ENCODE measurements around the gene DCHS1. TPM values are rescaled to one million over a fixed set of nuclear protein-coding genes. Genes with fewer than 3 reads are reported as not detected.

The DCHS1 gene
- total RNA-seq, 2 donors from 2014 or later = 1.8 to 8.0 TPM

DNA sequence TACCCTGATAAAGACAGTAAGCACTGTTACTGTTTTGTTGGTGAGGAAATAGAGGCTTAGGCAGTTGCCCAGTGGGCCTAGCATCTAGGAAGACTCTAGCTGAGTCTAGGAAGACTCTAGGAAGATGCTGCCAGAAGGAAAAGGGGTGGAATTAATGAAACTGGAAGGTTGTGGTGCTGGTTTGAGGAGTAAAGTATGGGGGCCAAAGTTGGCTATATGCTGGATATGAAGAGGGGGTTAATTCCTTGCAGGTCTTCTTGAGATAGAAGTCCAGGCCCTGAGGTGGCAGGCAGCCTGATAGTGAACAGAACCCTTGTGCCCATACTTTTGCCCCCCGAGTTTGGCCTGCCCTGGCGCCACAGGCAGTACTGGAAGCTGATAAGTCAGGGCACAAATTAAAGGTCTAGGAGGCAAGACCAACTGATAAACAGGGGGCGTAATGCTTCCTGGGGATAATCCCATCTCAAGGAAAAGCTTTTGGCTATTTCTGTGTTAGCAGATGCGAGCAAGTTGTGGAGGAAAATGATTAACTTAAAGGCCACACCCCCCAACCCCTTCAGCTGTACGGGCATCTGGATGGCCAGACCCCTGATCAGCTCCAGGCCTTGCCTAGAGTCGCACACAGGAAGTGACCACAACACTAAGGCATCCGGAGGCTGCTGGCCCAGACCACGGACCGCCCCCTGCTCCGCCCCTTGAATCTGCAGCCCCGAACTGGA, 49.0 kb downstream of the DCHS1 start:
- peaks cover 4% of the 10 kb centered on the region for H3K36me3 Mint-ChIP-seq (ENCODE audit: low read depth)
- no peak overlapping the region for H3K4me3 Mint-ChIP-seq
- no peak for ATAC-seq
- H3K27me3 Mint-ChIP-seq = no peaks in the 10 kb centered on the region
- H3K4me1 Mint-ChIP-seq = peaks cover 37% of the 10 kb centered on the region
- peak in 1 of 3 donors; percentile 35 for DNase-seq
- no peak overlapping the region for H3K27ac Mint-ChIP-seq
- no peaks in the 10 kb centered on the region for H3K9me3 ChIP-seq (ENCODE audit: control insufficient read depth, low read length, poor library complexity, severe bottlenecking)

GRCh38 chr11:6604790-6605189, 50.8 kb downstream of the DCHS1 start:
- Mint-ChIP-seq H3K36me3 (ENCODE audit: low read depth) (peaks cover 3% of the 10 kb centered on the region), H3K4me3 (no peak overlapping the region), H3K27me3 (no peaks in the 10 kb centered on the region), H3K4me1 (peaks cover 30% of the 10 kb centered on the region), H3K27ac (no peak overlapping the region)
- DNase-seq = no peak
- no peaks in the 10 kb centered on the region for H3K9me3 ChIP-seq (ENCODE audit: control insufficient read depth, low read length, poor library complexity, severe bottlenecking)
- no peak for ATAC-seq

DNA sequence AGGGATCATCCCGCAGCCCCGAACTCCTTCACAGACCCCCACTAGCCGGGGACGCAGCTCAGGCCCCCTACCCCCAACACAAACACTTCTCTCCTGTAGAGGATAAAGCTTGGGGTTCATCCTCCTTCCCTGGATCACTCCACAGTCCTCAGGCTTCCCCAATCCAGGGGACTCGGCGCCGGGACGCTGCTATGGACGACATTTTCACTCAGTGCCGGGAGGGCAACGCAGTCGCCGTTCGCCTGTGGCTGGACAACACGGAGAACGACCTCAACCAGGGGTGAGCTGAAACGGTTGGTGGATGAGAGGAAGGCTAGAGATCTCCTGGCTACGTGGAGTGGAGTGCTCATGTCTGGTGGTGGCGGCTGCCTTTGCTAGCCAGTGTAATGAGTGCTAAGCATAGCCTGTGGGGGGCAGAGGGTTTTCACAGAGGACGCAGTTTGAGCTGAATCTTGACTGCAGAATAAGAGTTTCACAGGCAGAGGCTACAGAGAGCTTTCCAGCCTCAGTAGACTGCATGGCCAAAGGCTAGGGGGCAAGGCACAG, 51.5 kb downstream of the DCHS1 start:
- no peaks in the 10 kb centered on the region for H3K9me3 ChIP-seq (ENCODE audit: control insufficient read depth, low read length, poor library complexity, severe bottlenecking)
- no peaks in the 10 kb centered on the region for H3K27me3 Mint-ChIP-seq
- H3K36me3 Mint-ChIP-seq (ENCODE audit: low read depth) = peaks cover 6% of the 10 kb centered on the region
- H3K4me3 Mint-ChIP-seq = no peak overlapping the region
- ATAC-seq (peak; percentile 74), DNase-seq (peak in 2 of 3 donors; percentile 31 to 40)
- no peak overlapping the region for H3K27ac Mint-ChIP-seq
- peaks cover 35% of the 10 kb centered on the region for H3K4me1 Mint-ChIP-seq

DNA sequence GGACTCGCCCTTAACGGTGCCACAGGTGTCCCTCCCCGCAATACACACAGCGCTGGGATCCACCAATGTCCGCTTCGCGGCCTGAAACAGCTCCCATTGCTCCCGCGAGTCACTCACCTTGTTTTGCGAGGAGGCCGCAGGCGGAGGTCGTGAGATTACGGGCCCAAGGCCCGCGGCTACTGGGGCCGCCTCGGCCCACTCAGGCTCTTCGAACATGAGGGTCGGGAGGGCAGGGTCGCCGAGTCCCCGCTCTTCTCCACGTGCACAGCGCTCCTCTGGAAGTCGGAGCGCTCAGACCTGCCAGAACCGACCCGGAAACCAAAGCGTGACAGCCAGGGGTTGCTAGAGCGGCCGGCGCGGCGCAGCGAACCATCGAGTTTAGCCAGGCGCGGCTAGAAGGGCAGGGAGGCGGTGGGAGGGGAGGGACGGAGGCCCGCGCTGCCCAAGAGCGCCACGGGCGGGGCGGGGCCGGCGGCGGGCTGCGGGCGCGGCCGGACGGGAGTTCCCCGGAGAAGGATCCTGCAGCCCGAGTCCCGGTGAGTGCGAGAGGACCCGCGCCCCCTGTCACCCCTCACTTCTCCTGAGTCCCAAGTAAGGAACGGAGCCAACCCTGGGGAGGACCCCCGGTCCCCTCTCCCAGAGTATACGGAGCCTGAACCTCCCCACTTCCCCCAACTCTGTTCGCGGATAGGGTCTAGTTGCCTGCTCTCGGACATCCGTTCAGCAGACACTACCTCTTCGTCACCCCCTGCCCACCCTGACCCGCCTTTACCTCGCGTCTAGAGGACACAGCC, 52.1 kb downstream of the DCHS1 start, which contains the start of the genes ILK and RRP8:
ILK (plus strand) TSS at position 488 of the 794 bp plus-strand sequence. CDS start 498 bp downstream, outside the sequence.
RRP8 (minus strand) TSS at position 330 of the 794 bp plus-strand sequence; CDS start at position 216, 114 bp downstream.
- Mint-ChIP-seq H3K4me3 (no peak within 1 kb of the TSS), H3K27ac (no peak within 1 kb of the TSS), H3K36me3 (ENCODE audit: low read depth) (peaks cover 6% of the 10 kb centered on the region), H3K27me3 (no peaks in the 10 kb centered on the region), H3K4me1 (peaks cover 35% of the 10 kb centered on the region)
- peak; percentile 84 for ATAC-seq
- no peaks in the 10 kb centered on the region for H3K9me3 ChIP-seq (ENCODE audit: control insufficient read depth, low read length, poor library complexity, severe bottlenecking)
- peak; percentile 75 to 81 (median 75) for DNase-seq

DNA sequence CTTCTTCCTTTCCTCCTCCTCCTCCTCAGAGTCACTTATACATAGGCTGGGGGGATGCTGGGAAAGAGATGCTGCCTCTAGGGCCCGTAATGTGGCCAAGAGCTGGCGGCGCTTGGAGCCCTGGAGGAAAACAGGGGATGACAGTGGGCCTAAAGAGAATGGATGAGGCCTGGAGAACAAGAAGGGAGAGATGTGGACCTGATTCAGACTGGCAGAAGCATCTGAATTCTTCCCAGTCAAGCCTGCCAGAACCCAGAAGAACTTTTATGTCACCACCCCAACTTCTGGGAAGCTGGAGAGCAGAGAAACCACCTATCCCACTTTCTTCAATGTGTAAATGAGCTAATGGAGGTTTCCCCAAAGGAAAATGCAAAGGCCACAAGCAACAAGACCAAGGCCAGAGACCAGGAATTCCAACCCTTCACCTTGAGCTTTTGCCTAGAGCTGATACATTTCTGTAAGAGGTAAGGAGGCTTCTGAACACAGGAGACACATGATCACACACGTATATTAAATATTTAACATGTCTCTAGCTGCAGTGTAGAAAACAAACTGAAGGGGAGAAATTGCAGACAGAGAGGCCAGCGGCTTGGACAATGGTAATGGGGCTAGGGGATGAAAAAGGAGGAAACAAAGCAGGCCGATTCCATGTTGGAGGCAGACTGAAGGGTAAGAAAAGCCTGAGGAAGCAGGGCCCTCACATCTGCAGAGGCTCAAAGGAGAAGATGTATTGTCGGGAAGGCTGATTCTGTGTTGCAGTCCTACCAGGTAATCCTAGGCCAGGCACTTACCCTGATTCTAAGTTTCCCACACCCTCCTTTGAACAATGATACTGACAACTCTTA, 53.3 kb downstream of the DCHS1 start:
- no peaks in the 10 kb centered on the region for H3K27me3 Mint-ChIP-seq
- H3K36me3 Mint-ChIP-seq (ENCODE audit: low read depth) = peaks cover 14% of the 10 kb centered on the region
- ATAC-seq = no peak
- no peak overlapping the region for H3K4me3 Mint-ChIP-seq
- DNase-seq = no peak
- H3K9me3 ChIP-seq (ENCODE audit: control insufficient read depth, low read length, poor library complexity, severe bottlenecking) = no peaks in the 10 kb centered on the region
- peaks cover 40% of the 10 kb centered on the region for H3K4me1 Mint-ChIP-seq
- no peak overlapping the region for H3K27ac Mint-ChIP-seq

GRCh38 chr11:6601041-6601461, 54.6 kb downstream of the DCHS1 start:
- H3K9me3 ChIP-seq (ENCODE audit: control insufficient read depth, low read length, poor library complexity, severe bottlenecking) = no peaks in the 10 kb centered on the region
- ATAC-seq (no peak), DNase-seq (no peak)
- H3K4me1 Mint-ChIP-seq = peaks cover 36% of the 10 kb centered on the region
- peaks cover 16% of the 10 kb centered on the region for H3K36me3 Mint-ChIP-seq (ENCODE audit: low read depth)
- no peak overlapping the region for H3K4me3 Mint-ChIP-seq
- no peaks in the 10 kb centered on the region for H3K27me3 Mint-ChIP-seq
- H3K27ac Mint-ChIP-seq = no peak overlapping the region

GRCh38 chr11:6599881-6600390, 55.7 kb downstream of the DCHS1 start:
- ATAC-seq (no peak), DNase-seq (no peak)
- H3K27ac Mint-ChIP-seq = peak overlapping the region; percentile 29
- H3K9me3 ChIP-seq (ENCODE audit: control insufficient read depth, low read length, poor library complexity, severe bottlenecking) = no peaks in the 10 kb centered on the region
- H3K4me3 Mint-ChIP-seq = no peak overlapping the region
- peaks cover 17% of the 10 kb centered on the region for H3K36me3 Mint-ChIP-seq (ENCODE audit: low read depth)
- H3K27me3 Mint-ChIP-seq = no peaks in the 10 kb centered on the region
- peaks cover 38% of the 10 kb centered on the region for H3K4me1 Mint-ChIP-seq

DNA sequence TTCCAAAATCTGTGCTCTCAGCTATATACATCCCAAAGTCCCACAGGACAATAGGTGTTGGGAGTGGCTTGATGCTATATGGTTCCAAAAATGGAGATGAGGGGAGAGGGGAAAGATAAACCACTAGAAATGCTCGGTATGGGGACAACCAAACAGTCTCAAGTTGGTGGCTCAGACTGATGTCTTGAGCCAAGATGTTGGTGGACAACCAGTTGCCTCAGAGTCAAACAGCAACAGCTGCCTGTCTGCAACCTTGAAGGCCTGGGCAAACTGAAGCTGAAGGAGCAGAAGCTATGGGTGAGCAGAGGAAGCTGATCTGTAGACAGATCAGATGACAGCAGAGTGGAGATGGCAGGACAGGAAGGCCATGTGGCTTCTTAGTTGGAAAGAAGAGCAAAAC, 56.2 kb downstream of the DCHS1 start:
- Mint-ChIP-seq H3K27me3 (no peaks in the 10 kb centered on the region), H3K36me3 (ENCODE audit: low read depth) (peaks cover 17% of the 10 kb centered on the region), H3K27ac (peak overlapping the region; percentile 29), H3K4me1 (peaks cover 39% of the 10 kb centered on the region), H3K4me3 (no peak overlapping the region)
- DNase-seq (no peak), ATAC-seq (no peak)
- H3K9me3 ChIP-seq (ENCODE audit: control insufficient read depth, low read length, poor library complexity, severe bottlenecking) = no peaks in the 10 kb centered on the region

- DNase-seq (no peak), ATAC-seq (no peak)
- Mint-ChIP-seq H3K4me3 (no peak overlapping the region), H3K27ac (peak overlapping the region; percentile 68), H3K36me3 (ENCODE audit: low read depth) (peaks cover 17% of the 10 kb centered on the region), H3K27me3 (no peaks in the 10 kb centered on the region), H3K4me1 (peaks cover 47% of the 10 kb centered on the region)
- H3K9me3 ChIP-seq (ENCODE audit: control insufficient read depth, low read length, poor library complexity, severe bottlenecking) = no peaks in the 10 kb centered on the region
Observed at GRCh38 chr11:6598555-6598954, 57.1 kb downstream of the DCHS1 start.

DNA sequence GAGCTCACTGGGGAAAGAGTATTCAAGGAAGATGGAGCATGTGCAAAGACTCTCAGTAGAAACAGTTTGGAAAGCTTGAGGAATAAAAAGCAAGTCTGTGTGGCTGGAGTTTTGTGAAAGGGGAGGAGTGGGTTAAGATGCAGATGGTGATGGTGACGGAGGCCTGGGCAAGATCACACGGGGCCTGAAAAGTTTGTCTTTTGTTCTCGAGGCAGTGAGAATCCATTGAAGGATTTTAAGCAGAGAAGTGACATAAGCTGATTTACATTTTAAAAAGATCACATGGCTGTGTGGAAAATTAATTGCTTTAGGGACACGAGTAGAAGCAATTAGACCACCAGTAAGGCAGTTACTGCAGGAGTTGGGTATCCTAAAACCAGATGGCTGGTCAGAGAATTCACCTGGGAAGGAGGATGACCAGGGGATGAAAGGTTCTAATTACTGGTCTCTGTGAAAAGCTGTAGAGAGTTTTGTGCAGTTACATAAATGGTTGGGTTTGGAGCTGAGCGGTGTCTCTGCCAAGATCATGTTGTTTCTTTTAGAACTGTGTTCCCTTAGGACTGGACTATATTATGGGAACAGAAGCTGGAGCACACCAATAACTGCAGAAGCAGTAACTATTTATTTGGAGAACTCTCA, 59.3 kb downstream of the DCHS1 start:
- peaks cover 19% of the 10 kb centered on the region for H3K36me3 Mint-ChIP-seq (ENCODE audit: low read depth)
- ATAC-seq = no peak
- no peak overlapping the region for H3K4me3 Mint-ChIP-seq
- no peaks in the 10 kb centered on the region for H3K27me3 Mint-ChIP-seq
- peak overlapping the region; percentile 65 for H3K27ac Mint-ChIP-seq
- DNase-seq = no peak
- H3K4me1 Mint-ChIP-seq = peaks cover 42% of the 10 kb centered on the region
- H3K9me3 ChIP-seq (ENCODE audit: control insufficient read depth, low read length, poor library complexity, severe bottlenecking) = no peaks in the 10 kb centered on the region

DNA sequence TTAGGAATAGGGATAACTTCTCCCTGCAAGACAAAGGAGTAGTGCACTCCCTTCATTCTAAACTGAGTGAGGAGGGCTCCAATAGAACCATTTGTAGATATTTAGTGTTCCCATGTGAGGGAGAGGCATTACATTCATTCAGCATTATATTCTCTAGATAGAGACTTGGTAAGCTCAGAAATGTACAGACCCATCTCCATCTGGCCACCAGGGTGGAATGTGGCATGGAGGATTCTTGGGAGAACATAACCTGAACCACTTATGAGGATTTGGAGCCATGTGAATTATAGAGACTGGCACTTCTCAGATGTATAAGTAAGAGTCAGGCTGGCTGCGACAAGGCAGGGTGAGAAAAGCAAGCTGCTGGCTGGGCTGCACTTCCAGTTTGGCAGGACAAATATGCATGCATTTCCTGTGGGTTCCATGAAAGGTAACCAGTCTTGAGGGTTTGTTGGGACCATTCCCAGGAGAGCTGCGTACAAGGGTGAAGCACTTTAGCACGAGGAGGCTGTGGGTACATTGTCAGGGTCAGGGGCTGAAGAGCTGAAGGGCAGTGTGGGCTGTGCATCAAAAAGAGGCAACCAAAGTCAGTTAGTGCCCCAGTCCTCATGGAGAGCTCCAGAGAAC, 61.4 kb downstream of the DCHS1 start:
- no peak overlapping the region for H3K4me3 Mint-ChIP-seq

DNA sequence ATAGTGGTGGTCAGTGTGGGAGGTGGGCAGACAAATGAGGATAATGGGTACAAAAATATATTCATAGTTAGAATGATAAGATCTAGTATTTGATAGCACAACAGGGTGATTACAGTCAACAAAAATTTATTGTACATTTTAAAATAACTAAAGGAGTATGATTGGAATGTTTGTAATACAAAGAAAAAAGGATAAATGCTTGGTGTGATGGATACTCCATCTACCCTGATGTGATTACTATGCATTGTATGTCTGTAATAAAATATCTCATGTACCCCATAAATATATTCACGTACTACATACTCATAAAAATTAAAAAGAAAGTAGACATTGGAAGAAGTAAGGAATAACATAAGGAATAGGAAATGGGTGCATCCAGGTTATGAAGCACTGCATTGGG, 67.6 kb downstream of the DCHS1 start:
- DNase-seq (no peak), ATAC-seq (no peak)
- Mint-ChIP-seq H3K4me1 (peaks cover 6% of the 10 kb centered on the region), H3K27ac (peak overlapping the region; percentile 59), H3K27me3 (no peaks in the 10 kb centered on the region), H3K4me3 (no peak overlapping the region), H3K36me3 (ENCODE audit: low read depth) (peaks cover 10% of the 10 kb centered on the region)
- no peaks in the 10 kb centered on the region for H3K9me3 ChIP-seq (ENCODE audit: control insufficient read depth, low read length, poor library complexity, severe bottlenecking)

More for the DNA sequence above, 61.4 kb downstream of the DCHS1 start:
- Mint-ChIP-seq H3K27ac (peak overlapping the region; percentile 79), H3K27me3 (no peaks in the 10 kb centered on the region), H3K36me3 (ENCODE audit: low read depth) (peaks cover 15% of the 10 kb centered on the region), H3K4me1 (peaks cover 37% of the 10 kb centered on the region)
- H3K9me3 ChIP-seq (ENCODE audit: control insufficient read depth, low read length, poor library complexity, severe bottlenecking) = no peaks in the 10 kb centered on the region
- no peak for DNase-seq
- no peak for ATAC-seq

Measured in T-helper 17 cell (primary cell).